A673 (cell line): ENCODE measurements around the gene ABCD3. TPM values are rescaled to one million over a fixed set of nuclear protein-coding genes. Genes with fewer than 3 reads are reported as not detected.

Source experiments
- BruUV-seq: library from RNA; stranded (reverse); fragments of 400-500 nt; replicated peaks from 2 replicates; lab custom pipeline; 2021; lab: Mats Ljungman, UMichigan
- CTCF ChIA-PET: fragments of 300-600 bp; sonication (Branson Sonifier 250); formaldehyde crosslinking; loops from one replicate; lab custom pipeline; 2022; ENCODE audit warnings: antibody characterized with exemption; lab: Charles Lee
- POLR2A ChIA-PET: fragments of 300-600 bp; sonication (Branson Sonifier 250); formaldehyde crosslinking; loops from one replicate; lab custom pipeline; 2022; ENCODE audit warnings: antibody characterized with exemption; ENCODE audit not compliant: low non-redundant PET; lab: Charles Lee
- DNase-seq: peaks from one replicate; pipeline ENCODE4 v3.0.0-alpha.2; 2015; ENCODE audit warnings: low spot score
- H3K27ac ChIP-seq: fragments of 200-600 bp; sonication (generic); 2 replicates; pipeline ENCODE4 v1.5.1; 2016; ENCODE audit warnings: mixed run types, low read depth, mild to moderate bottlenecking, mixed read lengths, antibody characterized with exemption, low read length; ENCODE audit not compliant: poor library complexity, severe bottlenecking
- H3K27me3 ChIP-seq: fragments of 200-600 bp; sonication (generic); replicated peaks from 2 replicates; pipeline ENCODE4 v1.6.1; 2017; ENCODE audit warnings: mixed run types, low read depth, mild to moderate bottlenecking, mixed read lengths, antibody characterized with exemption, low read length; ENCODE audit not compliant: insufficient read depth, poor library complexity
- H3K36me3 ChIP-seq: fragments of 200-600 bp; sonication (generic); 2 replicates; pipeline ENCODE4 v1.6.1; 2016; ENCODE audit warnings: mixed run types, mild to moderate bottlenecking, mixed read lengths, antibody characterized with exemption, low read length; ENCODE audit not compliant: insufficient read depth, poor library complexity, severe bottlenecking
- H3K4me1 ChIP-seq: fragments of 200-600 bp; sonication (generic); 2 replicates; pipeline ENCODE4 v1.6.1; 2017; ENCODE audit warnings: mixed run types, mild to moderate bottlenecking, mixed read lengths, antibody characterized with exemption, low read length; ENCODE audit not compliant: insufficient read depth, poor library complexity, severe bottlenecking
- H3K4me3 ChIP-seq: fragments of 200-600 bp; sonication (generic); 2 replicates; pipeline ENCODE4 v1.5.1; 2016; ENCODE audit warnings: low read depth, mixed run types, mild to moderate bottlenecking, mixed read lengths, low read length; ENCODE audit not compliant: poor library complexity, severe bottlenecking
- H3K9me3 ChIP-seq: fragments of 200-600 bp; sonication (generic); 2 replicates; pipeline ENCODE4 v1.6.1; 2016; ENCODE audit warnings: mixed run types, low read depth, mild to moderate bottlenecking, mixed read lengths, antibody characterized with exemption, low read length; ENCODE audit not compliant: poor library complexity, severe bottlenecking
- CTCF ChIP-seq: fragments of 300-800, 200-600 bp; sonication (generic); conservative IDR thresholded peaks from 2 replicates; pipeline ENCODE4 v1.5.1; 2017; ENCODE audit warnings: low read depth, mild to moderate bottlenecking, antibody characterized with exemption, low read length, moderate library complexity, mixed read lengths
- EZH2 ChIP-seq: fragments of 200-600 bp; sonication (generic); IDR thresholded peaks from 2 replicates; pipeline ENCODE4 v1.6.1; 2017; ENCODE audit warnings: borderline replicate concordance, low read depth, mild to moderate bottlenecking, mixed read lengths, antibody characterized with exemption, low read length; ENCODE audit not compliant: poor library complexity, severe bottlenecking
- intact Hi-C: fragments of 100-400 bp; cut with micrococcal nuclease; formaldehyde crosslinking; loops from one replicate; pipeline ENCODE4 v1.10.0; 2022; ENCODE audit not compliant: unreplicated experiment
- total RNA-seq: library from RNA; stranded (reverse); gene quantifications from 2 replicates; pipeline ENCODE4 v1.2.3, GENCODE V29; 2021

Gene ABCD3
- total RNA-seq, 1 experiment from 2014 or later, result 65.0 TPM

DNA sequence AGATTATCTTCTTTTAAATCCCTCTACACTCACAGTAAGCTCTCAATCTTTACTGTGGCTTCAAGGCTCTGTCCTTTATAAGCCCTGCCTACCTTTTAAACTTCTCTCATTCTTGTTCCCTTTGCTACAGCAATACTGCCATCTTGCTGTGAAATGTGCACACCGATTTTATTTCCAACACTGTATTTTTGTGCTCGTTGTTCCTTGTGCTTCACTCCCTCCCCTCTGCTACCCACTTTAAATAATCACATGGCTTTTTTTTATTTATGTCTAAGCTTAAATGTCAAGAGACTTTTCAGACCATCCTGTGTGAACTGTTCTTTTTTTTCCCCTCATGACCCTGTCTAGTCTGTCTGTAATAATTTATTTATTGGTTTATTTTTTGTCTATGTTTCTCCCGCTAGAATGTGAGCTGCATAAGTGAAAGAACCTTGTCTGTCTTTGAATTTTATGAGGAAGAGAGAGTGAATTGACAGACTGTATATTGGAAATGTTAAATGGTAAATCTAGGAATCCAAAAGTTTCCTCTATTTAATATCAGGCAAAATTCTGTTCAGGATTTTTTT, 45.7 kb downstream of the ABCD3 start:
- TF ChIP-seq EZH2 (no peak), CTCF (peak; percentile 73)
- Histone ChIP-seq H3K4me1 (no peaks in the 10 kb centered on the region), H3K9me3 (no peaks in the 10 kb centered on the region), H3K36me3 (no peaks in the 10 kb centered on the region), H3K27ac (no peak overlapping the region), H3K27me3 (no peaks in the 10 kb centered on the region), H3K4me3 (no peak overlapping the region)
- DNase-seq, result peak; percentile 70
- BruUV-seq, result no TSS peak
- ChIA-PET POLR2A (no interaction called here), CTCF (interaction anchor here (0.6 to 1.2 kb wide), 5 partner anchors 126 to 438 kb away, joined by 3 to 10 read pairs (median 4); no protein-coding TSS in a partner anchor)
- intact Hi-C loops, result loop anchor here (5.0 kb wide), 3 partner anchors 127 to 417 kb away; no protein-coding TSS in a partner anchor

- BruUV-seq, result no TSS peak
- CTCF ChIA-PET, result no interaction called here
- intact Hi-C loops, result no loop called here
Measured at GRCh38 chr1:94468708-94469107, 50.5 kb downstream of the ABCD3 start.

GRCh38 chr1:94471271-94471670, 53.1 kb downstream of the ABCD3 start:
- intact Hi-C loops, result no loop called here
- Histone ChIP-seq H3K27me3 (no peaks in the 10 kb centered on the region), H3K4me3 (no peak overlapping the region), H3K4me1 (no peaks in the 10 kb centered on the region), H3K9me3 (no peaks in the 10 kb centered on the region), H3K27ac (no peak overlapping the region), H3K36me3 (no peaks in the 10 kb centered on the region)
- POLR2A ChIA-PET, result no interaction called here
- no peak for TF ChIP-seq CTCF
- no peak for TF ChIP-seq EZH2
- CTCF ChIA-PET, result interaction anchor here (1.4 kb wide), 1 partner anchor 10 kb away, joined by 5 read pairs; no protein-coding TSS in a partner anchor
- no TSS peak for BruUV-seq
- no peak for DNase-seq

More at GRCh38 chr1:94468708-94469107, 50.5 kb downstream of the ABCD3 start:
- H3K4me1 ChIP-seq, result no peaks in the 10 kb centered on the region
- no peak overlapping the region for H3K27ac ChIP-seq
- H3K4me3 ChIP-seq, result no peak overlapping the region
- H3K27me3 ChIP-seq, result no peaks in the 10 kb centered on the region
- POLR2A ChIA-PET, result no interaction called here
- no peak for TF ChIP-seq EZH2
- TF ChIP-seq CTCF, result no peak
- H3K9me3 ChIP-seq, result no peaks in the 10 kb centered on the region
- H3K36me3 ChIP-seq, result no peaks in the 10 kb centered on the region
- DNase-seq, result no peak
